A673 (cell line): Measurements from ENCODE around the gene RBBP6.

ENCODE experiments used
- EZH2 ChIP-seq: fragments of 200-600 bp; sonication (generic); IDR thresholded peaks from 2 replicates; pipeline ENCODE4 v1.6.1; 2017; ENCODE audit warnings: borderline replicate concordance, low read depth, mild to moderate bottlenecking, mixed read lengths, antibody characterized with exemption, low read length; ENCODE audit not compliant: poor library complexity, severe bottlenecking
- TF ChIP-seq, protein P1 (sequence below): fragments of 300-800, 200-600 bp; sonication (generic); conservative IDR thresholded peaks from 2 replicates; pipeline ENCODE4 v1.5.1; 2017; ENCODE audit warnings: low read depth, mild to moderate bottlenecking, antibody characterized with exemption, low read length, moderate library complexity, mixed read lengths

DNA sequence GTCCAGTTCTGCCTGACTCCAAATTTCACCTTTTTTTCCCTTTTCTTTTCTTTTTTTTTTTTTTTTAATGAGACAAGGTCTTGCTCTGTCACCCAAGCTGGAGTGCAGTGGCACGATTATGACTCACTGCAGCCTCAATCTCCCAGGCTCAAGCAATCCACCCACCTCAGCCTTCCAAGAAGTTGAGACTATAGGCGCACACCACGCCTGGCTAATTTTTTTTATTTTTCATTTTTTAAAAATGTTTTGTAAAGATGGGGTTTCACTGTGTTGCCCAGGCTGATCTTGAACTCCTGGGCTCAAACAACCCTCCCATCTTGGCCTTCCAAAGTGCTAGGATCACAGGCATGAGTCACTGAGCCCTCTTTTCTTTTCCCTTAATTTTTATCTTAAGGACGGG is 33.4 kb upstream of the RBBP6 start:
- TF ChIP-seq, protein P1, sequence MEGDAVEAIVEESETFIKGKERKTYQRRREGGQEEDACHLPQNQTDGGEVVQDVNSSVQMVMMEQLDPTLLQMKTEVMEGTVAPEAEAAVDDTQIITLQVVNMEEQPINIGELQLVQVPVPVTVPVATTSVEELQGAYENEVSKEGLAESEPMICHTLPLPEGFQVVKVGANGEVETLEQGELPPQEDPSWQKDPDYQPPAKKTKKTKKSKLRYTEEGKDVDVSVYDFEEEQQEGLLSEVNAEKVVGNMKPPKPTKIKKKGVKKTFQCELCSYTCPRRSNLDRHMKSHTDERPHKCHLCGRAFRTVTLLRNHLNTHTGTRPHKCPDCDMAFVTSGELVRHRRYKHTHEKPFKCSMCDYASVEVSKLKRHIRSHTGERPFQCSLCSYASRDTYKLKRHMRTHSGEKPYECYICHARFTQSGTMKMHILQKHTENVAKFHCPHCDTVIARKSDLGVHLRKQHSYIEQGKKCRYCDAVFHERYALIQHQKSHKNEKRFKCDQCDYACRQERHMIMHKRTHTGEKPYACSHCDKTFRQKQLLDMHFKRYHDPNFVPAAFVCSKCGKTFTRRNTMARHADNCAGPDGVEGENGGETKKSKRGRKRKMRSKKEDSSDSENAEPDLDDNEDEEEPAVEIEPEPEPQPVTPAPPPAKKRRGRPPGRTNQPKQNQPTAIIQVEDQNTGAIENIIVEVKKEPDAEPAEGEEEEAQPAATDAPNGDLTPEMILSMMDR: no peak
- TF ChIP-seq EZH2: no peak
